Measurements from ENCODE around the gene POLN. TPM values are rescaled to one million over a fixed set of nuclear protein-coding genes. Genes with fewer than 3 reads are reported as not detected.
A peak's percentile ranks its signal among the peaks of the same experiment; 100 is the strongest.

The POLN gene
- total RNA-seq, 1 experiment from 2014 or later = 1.2 TPM

DNA sequence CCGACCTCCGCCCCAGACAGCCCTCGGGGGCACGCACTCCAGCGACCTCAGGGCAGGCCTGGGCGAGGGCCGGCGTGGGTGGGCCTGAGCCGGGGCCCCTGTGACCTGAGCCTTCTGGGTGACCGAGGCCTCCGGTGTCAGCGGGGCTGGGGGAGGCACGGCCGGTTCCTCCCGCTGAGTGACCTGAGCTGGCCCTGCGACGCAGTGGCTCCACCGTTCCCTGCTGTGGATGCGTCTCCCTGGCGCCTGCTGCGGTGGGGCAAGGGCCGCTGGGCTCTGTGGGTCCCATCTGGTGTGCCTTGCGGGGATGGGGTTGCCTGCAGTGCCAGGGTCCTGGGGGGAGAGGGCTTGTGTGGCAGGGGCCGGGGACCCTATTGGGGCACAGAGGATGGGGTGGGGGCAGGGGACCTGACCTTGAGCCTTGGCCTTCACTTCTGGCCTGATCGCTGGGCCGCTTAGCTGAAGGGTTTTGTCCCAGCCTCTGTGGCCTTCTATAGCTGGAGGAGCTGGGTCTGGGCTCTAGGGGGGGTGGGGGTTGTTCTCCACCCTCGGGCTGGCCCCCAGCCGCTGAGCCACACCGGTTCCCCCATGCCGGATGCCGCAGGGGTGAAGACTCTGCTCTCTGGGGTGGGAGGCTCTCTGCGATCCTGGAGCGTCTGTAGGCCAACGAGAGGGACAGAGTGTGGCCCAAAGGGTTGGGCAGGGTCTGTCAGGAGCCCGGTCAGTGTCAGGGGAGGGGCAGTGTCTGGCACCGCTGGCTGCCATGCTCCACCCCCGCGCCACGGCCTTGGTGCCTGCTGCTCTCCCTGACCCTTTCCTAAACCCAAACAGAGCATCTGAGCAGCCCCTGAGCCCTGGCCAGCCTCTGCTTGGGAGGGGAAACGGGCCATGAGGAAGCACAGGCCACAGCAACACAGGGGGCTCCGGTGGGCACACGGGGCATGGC lies 180.5 kb downstream of the POLN start:
- Histone ChIP-seq H3K9me3 (no peaks in the 10 kb centered on the region), H3K27me3 (replicated peaks; ENCODE audit: control insufficient read depth, insufficient read depth, low read length) (no peaks in the 10 kb centered on the region), H3K4me3 (ENCODE audit: low read depth, low read length) (no peak overlapping the region), H3K36me3 (ENCODE audit: control insufficient read depth, insufficient read depth, low read length) (no peaks in the 10 kb centered on the region; the same call in 1 of the 2 replicates), H3K4me1 (no peaks in the 10 kb centered on the region)
- Mint-ChIP-seq H3K36me3 (ENCODE audit: insufficient read depth, unreplicated experiment) (peaks cover 6% of the 10 kb centered on the region), H3K9me3 (ENCODE audit: unreplicated experiment) (no peaks in the 10 kb centered on the region), H3K4me3 (ENCODE audit: unreplicated experiment) (no peak overlapping the region), H3K4me1 (ENCODE audit: low read depth, unreplicated experiment) (no peaks in the 10 kb centered on the region), H3K27me3 (ENCODE audit: insufficient read depth, unreplicated experiment) (no peaks in the 10 kb centered on the region), H3K27ac (ENCODE audit: unreplicated experiment) (peak overlapping the region; percentile 29)
- intact Hi-C loops (cut with micrococcal nuclease; ENCODE audit: unreplicated experiment) = no loop called here
- DNase-seq = no peak
- no TSS peak for BruUV-seq (replicated peaks)
- ChIA-PET POLR2A (no interaction called here), CTCF (no interaction called here)
- TF ChIP-seq, protein P1, sequence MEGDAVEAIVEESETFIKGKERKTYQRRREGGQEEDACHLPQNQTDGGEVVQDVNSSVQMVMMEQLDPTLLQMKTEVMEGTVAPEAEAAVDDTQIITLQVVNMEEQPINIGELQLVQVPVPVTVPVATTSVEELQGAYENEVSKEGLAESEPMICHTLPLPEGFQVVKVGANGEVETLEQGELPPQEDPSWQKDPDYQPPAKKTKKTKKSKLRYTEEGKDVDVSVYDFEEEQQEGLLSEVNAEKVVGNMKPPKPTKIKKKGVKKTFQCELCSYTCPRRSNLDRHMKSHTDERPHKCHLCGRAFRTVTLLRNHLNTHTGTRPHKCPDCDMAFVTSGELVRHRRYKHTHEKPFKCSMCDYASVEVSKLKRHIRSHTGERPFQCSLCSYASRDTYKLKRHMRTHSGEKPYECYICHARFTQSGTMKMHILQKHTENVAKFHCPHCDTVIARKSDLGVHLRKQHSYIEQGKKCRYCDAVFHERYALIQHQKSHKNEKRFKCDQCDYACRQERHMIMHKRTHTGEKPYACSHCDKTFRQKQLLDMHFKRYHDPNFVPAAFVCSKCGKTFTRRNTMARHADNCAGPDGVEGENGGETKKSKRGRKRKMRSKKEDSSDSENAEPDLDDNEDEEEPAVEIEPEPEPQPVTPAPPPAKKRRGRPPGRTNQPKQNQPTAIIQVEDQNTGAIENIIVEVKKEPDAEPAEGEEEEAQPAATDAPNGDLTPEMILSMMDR (IDR thresholded peaks at IDR 0.05; ENCODE audit: insufficient read depth in 1 of 2, low read depth in 1 of 2, low read length in 1 of 2, severe bottlenecking in 1 of 2, unreplicated experiment in 1 of 2) = no peak

DNA sequence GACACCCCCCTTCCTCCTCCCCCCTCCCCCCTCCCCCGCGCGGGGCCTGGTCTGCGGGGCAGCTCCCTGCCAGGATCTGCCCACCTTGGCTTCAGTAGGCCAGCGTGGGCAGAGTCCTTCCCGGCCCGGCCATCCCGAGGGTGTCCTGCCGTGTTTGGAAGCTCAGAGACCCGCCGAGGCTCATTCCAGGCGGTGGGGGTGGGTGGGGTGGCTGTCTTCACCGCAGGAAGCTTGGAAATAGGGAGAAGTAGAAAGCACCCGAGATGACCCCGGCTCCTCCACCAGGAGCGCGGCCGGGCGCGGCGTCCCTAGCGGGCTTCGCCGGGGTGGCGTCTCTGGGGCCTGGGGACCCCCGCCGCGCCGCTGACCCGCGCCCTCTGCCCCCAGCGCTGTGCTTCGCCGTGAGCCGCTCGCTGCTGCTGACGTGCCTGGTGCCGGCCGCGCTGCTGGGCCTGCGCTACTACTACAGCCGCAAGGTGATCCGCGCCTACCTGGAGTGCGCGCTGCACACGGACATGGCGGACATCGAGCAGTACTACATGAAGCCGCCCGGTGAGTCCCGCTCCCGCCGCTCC lies 181.2 kb downstream of the POLN start:
- ChIA-PET CTCF (no interaction called here), POLR2A (no interaction called here)
- Mint-ChIP-seq H3K9me3 (ENCODE audit: unreplicated experiment) (no peaks in the 10 kb centered on the region), H3K27me3 (ENCODE audit: insufficient read depth, unreplicated experiment) (peaks cover 1% of the 10 kb centered on the region), H3K4me1 (ENCODE audit: low read depth, unreplicated experiment) (no peaks in the 10 kb centered on the region), H3K36me3 (ENCODE audit: insufficient read depth, unreplicated experiment) (no peaks in the 10 kb centered on the region), H3K27ac (ENCODE audit: unreplicated experiment) (no peak overlapping the region), H3K4me3 (ENCODE audit: unreplicated experiment) (no peak overlapping the region)
- Histone ChIP-seq H3K9me3 (no peaks in the 10 kb centered on the region), H3K4me1 (no peaks in the 10 kb centered on the region), H3K36me3 (ENCODE audit: control insufficient read depth, insufficient read depth, low read length) (no peaks in the 10 kb centered on the region; the same call in 1 of the 2 replicates), H3K4me3 (ENCODE audit: low read depth, low read length) (no peak overlapping the region), H3K27me3 (replicated peaks; ENCODE audit: control insufficient read depth, insufficient read depth, low read length) (no peaks in the 10 kb centered on the region)
- BruUV-seq (replicated peaks) = no TSS peak
- DNase-seq = no peak
- intact Hi-C loops (cut with micrococcal nuclease; ENCODE audit: unreplicated experiment) = no loop called here
- TF ChIP-seq, protein P1 (IDR thresholded peaks at IDR 0.05; ENCODE audit: insufficient read depth in 1 of 2, low read depth in 1 of 2, low read length in 1 of 2, severe bottlenecking in 1 of 2, unreplicated experiment in 1 of 2) = no peak

DNA sequence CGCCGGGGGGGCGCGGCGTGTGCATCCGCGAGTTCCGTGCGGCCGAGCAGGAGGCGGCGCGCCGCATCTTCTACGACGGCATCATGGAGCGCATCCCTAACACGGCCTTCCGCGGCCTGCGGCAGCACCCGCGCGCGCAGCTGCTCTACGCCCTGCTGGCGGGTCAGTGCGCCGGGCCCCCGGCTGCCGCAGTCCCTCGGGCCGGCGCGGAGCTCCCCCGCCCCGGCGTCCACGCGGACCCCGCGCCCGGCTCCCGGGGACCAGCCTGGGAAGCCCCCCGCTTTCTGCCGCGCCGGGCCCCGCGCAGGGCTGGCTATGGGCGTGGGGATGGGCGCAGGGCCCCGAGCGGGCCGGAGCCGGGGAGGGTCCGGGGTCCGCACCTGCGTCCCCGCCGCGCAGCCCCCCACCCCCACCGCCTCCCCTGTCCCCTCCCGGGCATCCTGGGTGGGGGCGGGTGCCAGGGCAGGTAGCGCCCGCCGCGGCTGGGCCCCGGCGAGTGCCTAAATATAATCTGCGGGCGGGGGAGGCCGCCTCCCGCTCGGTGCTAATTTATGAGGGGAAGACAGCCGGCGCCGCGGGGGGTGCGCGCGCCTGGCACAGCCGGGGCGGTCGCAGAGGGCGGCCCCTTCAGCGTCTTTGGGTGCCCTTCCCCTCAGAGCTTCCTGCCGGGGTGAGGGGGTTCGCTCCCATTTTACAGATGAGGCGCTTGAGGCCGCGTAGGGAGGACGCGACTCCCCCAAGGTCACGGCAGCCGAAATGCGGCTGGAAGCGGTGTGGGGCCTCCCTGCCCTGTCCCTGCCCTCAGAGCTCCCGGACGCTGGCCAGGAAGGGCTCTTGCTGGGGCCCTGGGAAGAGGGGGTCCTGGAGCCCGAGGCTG lies 182.0 kb downstream of the POLN start:
- H3K36me3 ChIP-seq (ENCODE audit: control insufficient read depth, insufficient read depth, low read length) = no peaks in the 10 kb centered on the region; the same call in 1 of the 2 replicates
- H3K4me1 ChIP-seq = no peaks in the 10 kb centered on the region
- Mint-ChIP-seq H3K27me3 (ENCODE audit: insufficient read depth, unreplicated experiment) (peaks cover 3% of the 10 kb centered on the region), H3K4me1 (ENCODE audit: low read depth, unreplicated experiment) (no peaks in the 10 kb centered on the region), H3K27ac (ENCODE audit: unreplicated experiment) (no peak overlapping the region), H3K36me3 (ENCODE audit: insufficient read depth, unreplicated experiment) (no peaks in the 10 kb centered on the region), H3K4me3 (ENCODE audit: unreplicated experiment) (peak overlapping the region; percentile 27), H3K9me3 (ENCODE audit: unreplicated experiment) (no peaks in the 10 kb centered on the region)
- no peaks in the 10 kb centered on the region for H3K27me3 ChIP-seq (replicated peaks; ENCODE audit: control insufficient read depth, insufficient read depth, low read length)
- TF ChIP-seq, protein P1 (IDR thresholded peaks at IDR 0.05; ENCODE audit: insufficient read depth in 1 of 2, low read depth in 1 of 2, low read length in 1 of 2, severe bottlenecking in 1 of 2, unreplicated experiment in 1 of 2) = no peak
- CTCF ChIA-PET = no interaction called here
- POLR2A ChIA-PET = no interaction called here
- intact Hi-C loops (cut with micrococcal nuclease; ENCODE audit: unreplicated experiment) = no loop called here
- no peaks in the 10 kb centered on the region for H3K9me3 ChIP-seq
- H3K4me3 ChIP-seq (ENCODE audit: low read depth, low read length) = peak overlapping the region; percentile 38
- BruUV-seq (replicated peaks) = no TSS peak
- DNase-seq = no peak

All from Caco-2 (cell line).